PC-3 (cell line): ENCODE results near the gene MCRIP2. TPM values are rescaled to one million over a fixed set of nuclear protein-coding genes. Genes with fewer than 3 reads are reported as not detected.

Source experiments
- ATAC-seq: fragments of 200-7000 bp; cut with Tn5 transposase; 2 replicates; pipeline ENCODE4 v1.9.1; 2020; ENCODE audit warnings: mild to moderate bottlenecking, moderate library complexity
- BruUV-seq: library from RNA; stranded (reverse); fragments of 400-500 nt; replicated peaks from 2 replicates; lab custom pipeline; 2021; lab: Mats Ljungman, UMichigan
- CTCF ChIA-PET: fragments of 300-600 bp; sonication (Branson Sonifier 250); formaldehyde crosslinking; loops from one replicate; lab custom pipeline; 2022; ENCODE audit warnings: antibody characterized with exemption; lab: Charles Lee
- POLR2A ChIA-PET: fragments of 300-600 bp; sonication (Branson Sonifier 250); formaldehyde crosslinking; loops from one replicate; lab custom pipeline; 2022; ENCODE audit warnings: antibody characterized with exemption; ENCODE audit not compliant: unreplicated experiment; lab: Charles Lee
- DNase-seq: peaks from one replicate; pipeline ENCODE4 v3.0.0-alpha.2; 2015
- H2AFZ ChIP-seq: fragments of 300-600 bp; sonication (generic); 2 replicates; pipeline ENCODE4 v1.6.0; 2016; ENCODE audit warnings: antibody characterized with exemption, low read length
- H3F3A ChIP-seq: fragments of 300-600 bp; sonication (generic); one replicate; pipeline ENCODE4 v1.6.0; 2017; ENCODE audit warnings: antibody characterized with exemption, low read length, control low read depth, mild to moderate bottlenecking; ENCODE audit not compliant: unreplicated experiment
- H3K27ac ChIP-seq: fragments of 300-600 bp; sonication (generic); 2 replicates; pipeline ENCODE4 v1.5.1; 2016; ENCODE audit warnings: mild to moderate bottlenecking, low read length
- H3K27me3 ChIP-seq: fragments of 300-600 bp; sonication (generic); 2 replicates; pipeline ENCODE4 v1.6.1; 2016; ENCODE audit warnings: low read length, mixed read lengths
- H3K36me3 ChIP-seq: fragments of 300-600 bp; sonication (generic); 2 replicates; pipeline ENCODE4 v1.6.1; 2016; ENCODE audit warnings: low read depth, mixed run types, low read length, mixed read lengths
- H3K4me1 ChIP-seq: fragments of 300-600 bp; sonication (generic); 2 replicates; pipeline ENCODE4 v1.5.1; 2016; ENCODE audit warnings: low read length; ENCODE audit not compliant: insufficient read depth
- H3K4me2 ChIP-seq: fragments of 300-600 bp; sonication (generic); 2 replicates; pipeline ENCODE4 v1.6.0; 2016; ENCODE audit warnings: low read length
- H3K4me3 ChIP-seq: fragments of 300-600 bp; sonication (generic); 2 replicates; pipeline ENCODE4 v1.5.1; 2016; ENCODE audit warnings: mild to moderate bottlenecking, low read length, mixed read lengths
- H3K79me2 ChIP-seq: fragments of 300-600 bp; sonication (generic); 2 replicates; pipeline ENCODE4 v1.6.1; 2017; ENCODE audit warnings: low read length, mixed read lengths
- H3K9ac ChIP-seq: fragments of 300-600 bp; sonication (generic); 2 replicates; pipeline ENCODE4 v1.6.0; 2016; ENCODE audit warnings: mild to moderate bottlenecking, low read length
- H3K9me2 ChIP-seq: fragments of 300-600 bp; sonication (generic); replicated peaks from 2 replicates; pipeline ENCODE4 v1.6.1; 2016; ENCODE audit warnings: mixed run types, low read length, mixed read lengths
- H3K9me3 ChIP-seq: fragments of 300-600 bp; sonication (generic); 2 replicates; pipeline ENCODE4 v1.6.1; 2016; ENCODE audit warnings: low read length, mixed read lengths
- H4K20me1 ChIP-seq: fragments of 300-600 bp; sonication (generic); 2 replicates; pipeline ENCODE4 v1.6.1; 2016; ENCODE audit warnings: low read length, mixed read lengths
- CTCF ChIP-seq: fragments of 300-600 bp; sonication (generic); conservative IDR thresholded peaks from 2 replicates; pipeline ENCODE4 v1.5.1; 2017; ENCODE audit warnings: antibody characterized with exemption, low read depth, mild to moderate bottlenecking, low read length
- EZH2 ChIP-seq: fragments of 300-600 bp; sonication (generic); IDR thresholded peaks from one replicate; pipeline ENCODE4 v1.6.1; 2017; ENCODE audit warnings: antibody characterized with exemption, mild to moderate bottlenecking, low read length; ENCODE audit not compliant: unreplicated experiment
- EZH2phosphoT487 ChIP-seq: fragments of 300-600 bp; sonication (generic); IDR thresholded peaks from 2 replicates; pipeline ENCODE4 v1.6.1; 2018; ENCODE audit warnings: mild to moderate bottlenecking, antibody characterized with exemption, low read length, borderline replicate concordance
- intact Hi-C: fragments of 100-400 bp; cut with micrococcal nuclease; formaldehyde crosslinking; loops from 2 replicates; pipeline ENCODE4 v1.9.0; 2023
- total RNA-seq: library from RNA; depleted of rRNA; stranded (reverse); fragments of >200 nt; gene quantifications from 2 replicates; pipeline ENCODE4 v1.2.3, GENCODE V29; 2014

MCRIP2 gene
- total RNA-seq, 1 experiment from 2014 or later: 83.5 TPM

GRCh38 chr16:616733-617586 lies 24.7 kb upstream of the MCRIP2 start:
- no peak for DNase-seq
- H3K4me2 ChIP-seq: no peak overlapping the region
- no peak overlapping the region for H2AFZ ChIP-seq
- no peak overlapping the region for H3K4me3 ChIP-seq
- no peak overlapping the region for H3K27ac ChIP-seq
- ATAC-seq: no peak
- no peaks in the 10 kb centered on the region for H3K27me3 ChIP-seq
- no peaks in the 10 kb centered on the region for H3K79me2 ChIP-seq
- CTCF ChIA-PET: no interaction called here
- BruUV-seq: no TSS peak
- H3K9me2 ChIP-seq: no peaks in the 10 kb centered on the region
- no peaks in the 10 kb centered on the region for H3F3A ChIP-seq
- no peaks in the 10 kb centered on the region for H4K20me1 ChIP-seq
- H3K9me3 ChIP-seq: no peaks in the 10 kb centered on the region
- POLR2A ChIA-PET: no interaction called here
- H3K9ac ChIP-seq: no peak overlapping the region
- intact Hi-C loops: no loop called here
- H3K36me3 ChIP-seq: no peaks in the 10 kb centered on the region
- TF ChIP-seq EZH2phosphoT487 (no peak), EZH2 (no peak), CTCF (no peak)
- H3K4me1 ChIP-seq: peaks cover 4% of the 10 kb centered on the region

GRCh38 chr16:617855-618254 lies 23.8 kb upstream of the MCRIP2 start:
- no peak for ATAC-seq
- Histone ChIP-seq H3K27me3 (no peaks in the 10 kb centered on the region), H3K4me2 (no peak overlapping the region), H3K4me3 (no peak overlapping the region), H3F3A (no peaks in the 10 kb centered on the region), H3K79me2 (0 out of 2 replicates have a peak, but pooled peaks cover under 1% of the 10 kb centered on the region), H2AFZ (no peak overlapping the region), H3K9me2 (no peaks in the 10 kb centered on the region), H3K4me1 (peaks cover 12% of the 10 kb centered on the region), H4K20me1 (no peaks in the 10 kb centered on the region), H3K9me3 (no peaks in the 10 kb centered on the region), H3K9ac (no peak overlapping the region), H3K36me3 (no peaks in the 10 kb centered on the region), H3K27ac (no peak overlapping the region)
- intact Hi-C loops: no loop called here
- ChIA-PET CTCF (no interaction called here), POLR2A (no interaction called here)
- BruUV-seq: no TSS peak
- DNase-seq: no peak
- TF ChIP-seq EZH2phosphoT487: no peak
- no peak for TF ChIP-seq EZH2

- TF ChIP-seq CTCF (no peak), EZH2 (no peak), EZH2phosphoT487 (no peak)
- Histone ChIP-seq H3K9me2 (no peaks in the 10 kb centered on the region), H3F3A (no peaks in the 10 kb centered on the region), H3K4me2 (no peak overlapping the region), H2AFZ (no peak overlapping the region), H3K27ac (no peak overlapping the region), H3K4me1 (peaks cover 14% of the 10 kb centered on the region), H3K9ac (no peak overlapping the region), H3K4me3 (no peak overlapping the region), H3K9me3 (no peaks in the 10 kb centered on the region), H3K36me3 (no peaks in the 10 kb centered on the region), H3K79me2 (0 out of 2 replicates have a peak, but pooled peaks cover 3% of the 10 kb centered on the region), H4K20me1 (no peaks in the 10 kb centered on the region), H3K27me3 (no peaks in the 10 kb centered on the region)
- BruUV-seq: no TSS peak
- intact Hi-C loops: no loop called here
- POLR2A ChIA-PET: no interaction called here
- CTCF ChIA-PET: no interaction called here
- DNase-seq: no peak
- ATAC-seq: no peak
Measured at GRCh38 chr16:619476-620100, 22.0 kb upstream of the MCRIP2 start.
